ENCODE measurements around the gene TMOD1. TPM values are rescaled to one million over a fixed set of nuclear protein-coding genes. Genes with fewer than 3 reads are reported as not detected.

TMOD1 gene
- total and polyA plus RNA-seq, 2 experiments from 2014 or later: 0.69 to 4.5 TPM

- no peak for TF ChIP-seq ZNF462 (CRISPR knock-in tag; IDR thresholded peaks at IDR 0.05)
- TF ChIP-seq REST (IDR thresholded peaks at IDR 0.05; ENCODE audit: unreplicated experiment): no peak
- TF ChIP-seq EZH2 (IDR thresholded peaks at IDR 0.05; ENCODE audit: low read depth, unreplicated experiment): no peak
- no peak for TF ChIP-seq ETS1 (IDR thresholded peaks at IDR 0.05)
- TF ChIP-seq CTCF (conservative IDR thresholded peaks at IDR 0.05; ENCODE audit: low read depth in 2 of 2): no peak
- no peak for TF ChIP-seq ZNF114 (CRISPR knock-in tag; IDR thresholded peaks at IDR 0.05)
These were observed 45.8 kb downstream of the TMOD1 start (continued) for GRCh38 chr9:97547098-97547829.

All from GM23338 (cell line).